Duodenal mucosa (tissue), 2 donors: ENCODE results near the gene FAM184A.

Source experiments
- H3K27ac ChIP-seq: one replicate; pipeline ENCODE4 v1.7.0; 2013; ENCODE audit warnings: low read depth, low read length
- H3K27me3 ChIP-seq, 2 donors: one replicate each; pipeline ENCODE4 v1.7.0; 2013; ENCODE audit warnings: low read length in 2 of 2, control low read depth in 1 of 2; ENCODE audit not compliant: insufficient read depth in 2 of 2, control insufficient read depth in 1 of 2
- H3K36me3 ChIP-seq, 2 donors: one replicate each; pipeline ENCODE4 v1.7.0; 2013; ENCODE audit warnings: low read length in 2 of 2, control low read depth in 1 of 2; ENCODE audit not compliant: insufficient read depth in 2 of 2, control insufficient read depth in 1 of 2
- H3K4me1 ChIP-seq, 2 donors: one replicate each; pipeline ENCODE4 v1.7.0; 2013; ENCODE audit warnings: low read length in 2 of 2, control low read depth in 1 of 2; ENCODE audit not compliant: insufficient read depth in 2 of 2, control insufficient read depth in 1 of 2
- H3K4me3 ChIP-seq, 2 donors: one replicate each; pipeline ENCODE4 v1.7.0; 2013; ENCODE audit warnings: low read length in 2 of 2, low read depth in 1 of 2
- H3K9ac ChIP-seq, 2 donors: one replicate each; pipeline ENCODE4 v1.7.0; 2013; ENCODE audit warnings: low read length in 2 of 2, low read depth in 1 of 2
- H3K9me3 ChIP-seq, 2 donors: one replicate each; pipeline ENCODE4 v1.7.0; 2013; ENCODE audit warnings: low read length in 2 of 2, control low read depth in 1 of 2; ENCODE audit not compliant: control insufficient read depth in 1 of 2

Gene FAM184A

GRCh38 chr6:119116712-119117281 is 38.3 kb upstream of the FAM184A start:
- no peaks in the 10 kb centered on the region for H3K36me3 ChIP-seq
- no peak overlapping the region for H3K9ac ChIP-seq
- no peaks in the 10 kb centered on the region for H3K27me3 ChIP-seq
- H3K4me3 ChIP-seq = no peak overlapping the region
- H3K27ac ChIP-seq = no peak overlapping the region
- no peaks in the 10 kb centered on the region for H3K9me3 ChIP-seq
- H3K4me1 ChIP-seq = no peaks in the 10 kb centered on the region

GRCh38 chr6:119113961-119114360 is 35.5 kb upstream of the FAM184A start:
- peaks cover 0 to 4% of the 10 kb centered on the region in 2 donors for H3K4me1 ChIP-seq
- H3K36me3 ChIP-seq = no peaks in the 10 kb centered on the region
- H3K9me3 ChIP-seq = no peaks in the 10 kb centered on the region
- no peak overlapping the region for H3K9ac ChIP-seq
- H3K27ac ChIP-seq = no peak overlapping the region
- H3K27me3 ChIP-seq = no peaks in the 10 kb centered on the region
- H3K4me3 ChIP-seq = no peak overlapping the region

- no peaks in the 10 kb centered on the region for H3K9me3 ChIP-seq
- no peak overlapping the region for H3K4me3 ChIP-seq
- H3K4me1 ChIP-seq = peaks cover 0 to 4% of the 10 kb centered on the region in 2 donors
- H3K36me3 ChIP-seq = no peaks in the 10 kb centered on the region
- H3K27me3 ChIP-seq = no peaks in the 10 kb centered on the region
- H3K27ac ChIP-seq = no peak overlapping the region
- no peak overlapping the region for H3K9ac ChIP-seq
Measured at GRCh38 chr6:119112812-119113530, 34.5 kb upstream of the FAM184A start.

GRCh38 chr6:119110601-119111548 is 32.4 kb upstream of the FAM184A start:
- no peak overlapping the region for H3K27ac ChIP-seq
- no peaks in the 10 kb centered on the region for H3K36me3 ChIP-seq
- H3K9me3 ChIP-seq = no peaks in the 10 kb centered on the region
- H3K4me1 ChIP-seq = peaks cover 0 to 4% of the 10 kb centered on the region in 2 donors
- H3K4me3 ChIP-seq = no peak overlapping the region
- H3K9ac ChIP-seq = no peak overlapping the region
- no peaks in the 10 kb centered on the region for H3K27me3 ChIP-seq

- Histone ChIP-seq H3K9me3 (no peaks in the 10 kb centered on the region), H3K27ac (no peak overlapping the region), H3K9ac (no peak overlapping the region), H3K36me3 (no peaks in the 10 kb centered on the region), H3K27me3 (no peaks in the 10 kb centered on the region), H3K4me3 (no peak overlapping the region), H3K4me1 (peaks cover 0 to 4% of the 10 kb centered on the region in 2 donors)
Measured at GRCh38 chr6:119109654-119110325, 31.3 kb upstream of the FAM184A start.

- H3K4me3 ChIP-seq = no peak overlapping the region
- H3K36me3 ChIP-seq = no peaks in the 10 kb centered on the region
- no peaks in the 10 kb centered on the region for H3K27me3 ChIP-seq
Measured at GRCh38 chr6:119108076-119108475, 29.6 kb upstream of the FAM184A start.

GRCh38 chr6:119105282-119105681 is 26.8 kb upstream of the FAM184A start:
- no peaks in the 10 kb centered on the region for H3K4me1 ChIP-seq
- no peaks in the 10 kb centered on the region for H3K9me3 ChIP-seq
- H3K4me3 ChIP-seq = no peak overlapping the region
- no peaks in the 10 kb centered on the region for H3K36me3 ChIP-seq
- H3K27ac ChIP-seq = no peak overlapping the region
- H3K27me3 ChIP-seq = no peaks in the 10 kb centered on the region
- H3K9ac ChIP-seq = no peak overlapping the region

More at GRCh38 chr6:119108076-119108475, 29.6 kb upstream of the FAM184A start:
- Histone ChIP-seq H3K27ac (no peak overlapping the region), H3K9ac (no peak overlapping the region), H3K9me3 (no peaks in the 10 kb centered on the region), H3K4me1 (peaks cover 0 to 4% of the 10 kb centered on the region in 2 donors)

GRCh38 chr6:119102901-119103300 is 24.4 kb upstream of the FAM184A start:
- H3K9me3 ChIP-seq = no peaks in the 10 kb centered on the region
- no peaks in the 10 kb centered on the region for H3K27me3 ChIP-seq
- H3K27ac ChIP-seq = no peak overlapping the region
- H3K36me3 ChIP-seq = no peaks in the 10 kb centered on the region
- H3K4me3 ChIP-seq = no peak overlapping the region
- no peak overlapping the region for H3K9ac ChIP-seq
- H3K4me1 ChIP-seq = no peaks in the 10 kb centered on the region

GRCh38 chr6:119100115-119100514 is 21.7 kb upstream of the FAM184A start:
- Histone ChIP-seq H3K4me1 (no peaks in the 10 kb centered on the region), H3K9ac (no peak overlapping the region), H3K4me3 (no peak overlapping the region), H3K27ac (no peak overlapping the region), H3K36me3 (no peaks in the 10 kb centered on the region), H3K27me3 (no peaks in the 10 kb centered on the region), H3K9me3 (no peaks in the 10 kb centered on the region)
